ENCODE measurements around the gene SERPINB2.
"Not testable (repeated sequence)": the region's sequence is repeated elsewhere in the genome, so short reads cannot be mapped to it uniquely, and the experiment has no call there.

The SERPINB2 gene

GRCh38 chr18:63897072-63897471 lies 9.6 kb downstream of the SERPINB2 start:
- TF ChIP-seq POLR2A (IDR thresholded peaks at IDR 0.05; ENCODE audit: low read length) (no peak), GATA1 (IDR thresholded peaks at IDR 0.05; ENCODE audit: low read depth, low read length) (no peak)

GRCh38 chr18:63899206-63899605 lies 11.7 kb downstream of the SERPINB2 start:
- DNase-seq, result no peak
- TF ChIP-seq GATA1 (IDR thresholded peaks at IDR 0.05; ENCODE audit: low read depth, low read length) (no peak), POLR2A (IDR thresholded peaks at IDR 0.05; ENCODE audit: low read length) (no peak)

More at GRCh38 chr18:63897072-63897471, 9.6 kb downstream of the SERPINB2 start:
- DNase-seq, result no peak

DNA sequence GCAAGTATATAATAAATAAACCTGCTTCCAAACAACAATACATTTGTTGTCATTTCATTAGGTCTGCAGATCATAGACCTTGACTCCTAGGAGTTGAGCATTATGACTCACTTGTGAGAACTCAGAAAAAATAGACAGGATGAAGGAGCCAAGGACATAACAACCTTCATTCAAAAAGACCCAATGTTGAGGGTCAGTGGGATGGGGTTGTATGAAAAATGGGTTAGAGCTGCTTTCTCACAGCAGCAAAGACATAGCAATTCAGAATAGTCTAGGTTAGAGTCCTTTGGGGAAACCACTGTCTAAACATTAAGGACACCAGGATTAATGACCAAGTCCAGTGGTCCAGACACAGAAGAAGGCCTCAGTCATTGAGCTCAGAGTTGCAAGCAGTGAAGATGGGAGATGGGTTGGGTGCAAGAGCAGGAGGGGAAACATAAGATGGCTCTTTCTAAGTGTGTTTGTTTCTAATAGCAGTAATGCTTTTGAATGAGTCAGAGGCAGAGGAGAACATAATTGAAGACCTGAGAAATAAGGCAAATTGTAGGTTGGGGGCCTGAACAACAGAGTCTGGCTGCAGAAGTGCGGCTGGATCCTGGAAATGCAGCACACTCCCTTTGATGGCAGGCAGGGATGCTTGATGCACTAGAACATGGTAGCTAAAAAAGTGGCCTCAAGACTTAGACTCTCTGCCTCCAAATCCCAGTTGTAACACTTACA lies 16.5 kb downstream of the SERPINB2 start:
- DNase-seq, result no peak
- TF ChIP-seq POLR2A (IDR thresholded peaks at IDR 0.05; ENCODE audit: low read length) (no peak), GATA1 (IDR thresholded peaks at IDR 0.05; ENCODE audit: low read depth, low read length) (no peak)

- no peak for DNase-seq
- TF ChIP-seq POLR2A (IDR thresholded peaks at IDR 0.05; ENCODE audit: low read length) (no peak), GATA1 (IDR thresholded peaks at IDR 0.05; ENCODE audit: low read depth, low read length) (no peak)
These were observed 17.2 kb downstream of the SERPINB2 start for GRCh38 chr18:63904694-63905093.

DNA sequence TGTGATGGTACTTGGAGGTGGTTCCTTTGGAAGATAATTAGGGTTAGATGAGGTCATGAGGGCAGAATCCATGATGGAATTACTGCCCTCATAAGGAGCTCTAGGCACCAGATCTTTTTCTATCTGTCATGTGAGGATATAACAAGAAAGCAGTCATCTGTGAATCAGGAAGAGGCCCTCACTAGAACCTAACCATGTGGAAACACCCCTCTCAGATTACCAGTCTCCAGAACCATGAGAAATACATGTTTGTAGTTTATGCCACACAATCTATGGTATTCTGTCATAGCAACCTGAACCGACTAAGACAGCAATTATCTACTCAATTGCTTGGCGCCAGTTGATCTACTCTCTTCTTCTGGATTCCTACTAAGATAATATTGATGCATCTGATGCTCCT lies 17.9 kb downstream of the SERPINB2 start:
- DNase-seq, result no peak
- TF ChIP-seq GATA1 (IDR thresholded peaks at IDR 0.05; ENCODE audit: low read depth, low read length), result no peak
- no peak for TF ChIP-seq POLR2A (IDR thresholded peaks at IDR 0.05; ENCODE audit: low read length)

DNA sequence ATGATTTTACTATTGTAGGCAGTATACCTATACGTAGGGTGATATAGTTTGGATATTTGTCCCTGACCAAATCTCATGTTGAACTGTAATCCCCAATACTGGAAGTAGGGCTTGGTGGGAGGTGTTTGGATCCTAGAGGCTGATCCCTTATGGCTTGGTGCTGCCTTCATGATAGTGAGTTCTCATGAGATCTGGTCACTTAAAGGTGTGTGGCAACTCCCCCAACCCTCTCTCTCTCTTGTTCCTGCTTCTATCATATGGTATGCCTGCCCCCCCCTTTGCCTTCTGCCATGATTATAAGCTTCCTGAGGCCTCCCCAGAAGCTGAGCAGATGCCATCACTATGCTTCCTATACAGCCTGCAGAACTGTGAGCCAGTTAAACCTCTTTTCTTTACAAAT lies 18.6 kb downstream of the SERPINB2 start:
- DNase-seq, result no peak
- TF ChIP-seq POLR2A (IDR thresholded peaks at IDR 0.05; ENCODE audit: low read length), result no peak
- TF ChIP-seq GATA1 (IDR thresholded peaks at IDR 0.05; ENCODE audit: low read depth, low read length), result no peak

- no peak for DNase-seq
- no peak for TF ChIP-seq POLR2A (IDR thresholded peaks at IDR 0.05; ENCODE audit: low read length)
- TF ChIP-seq GATA1 (IDR thresholded peaks at IDR 0.05; ENCODE audit: low read depth, low read length), result no peak
These were observed 20.2 kb downstream of the SERPINB2 start, which contains the start of gene SERPINB10 for GRCh38 chr18:63907664-63908063. SERPINB10 (plus strand) TSS chr18:63907958; CDS start chr18:63915511, 7,553 bp downstream.

DNA sequence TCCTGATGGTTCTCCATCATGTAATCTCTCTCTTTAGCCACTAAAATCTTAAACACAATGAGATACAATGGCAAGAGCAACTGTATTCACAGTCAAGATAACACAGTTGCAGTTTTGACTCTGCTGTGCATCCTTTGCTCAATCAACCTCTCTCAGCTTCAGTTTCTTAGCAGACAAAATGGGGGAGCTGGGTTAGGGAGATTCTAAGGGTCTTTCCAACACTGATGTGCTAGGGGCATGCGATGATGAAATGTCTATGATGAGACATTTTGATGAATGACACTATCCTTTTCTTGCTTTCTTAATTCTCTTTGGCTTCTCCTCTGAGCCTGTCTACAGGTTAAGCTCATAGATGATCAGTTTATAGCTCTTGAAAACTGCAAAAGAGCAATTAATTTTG lies 21.4 kb downstream of the SERPINB2 start:
- TF ChIP-seq POLR2A (IDR thresholded peaks at IDR 0.05; ENCODE audit: low read length) (no peak), GATA1 (IDR thresholded peaks at IDR 0.05; ENCODE audit: low read depth, low read length) (no peak)
- no peak for DNase-seq

- TF ChIP-seq POLR2A (IDR thresholded peaks at IDR 0.05; ENCODE audit: low read length) (no peak), GATA1 (IDR thresholded peaks at IDR 0.05; ENCODE audit: low read depth, low read length) (no peak)
- no peak for DNase-seq
These were observed 22.4 kb downstream of the SERPINB2 start for GRCh38 chr18:63909870-63910269.

DNA sequence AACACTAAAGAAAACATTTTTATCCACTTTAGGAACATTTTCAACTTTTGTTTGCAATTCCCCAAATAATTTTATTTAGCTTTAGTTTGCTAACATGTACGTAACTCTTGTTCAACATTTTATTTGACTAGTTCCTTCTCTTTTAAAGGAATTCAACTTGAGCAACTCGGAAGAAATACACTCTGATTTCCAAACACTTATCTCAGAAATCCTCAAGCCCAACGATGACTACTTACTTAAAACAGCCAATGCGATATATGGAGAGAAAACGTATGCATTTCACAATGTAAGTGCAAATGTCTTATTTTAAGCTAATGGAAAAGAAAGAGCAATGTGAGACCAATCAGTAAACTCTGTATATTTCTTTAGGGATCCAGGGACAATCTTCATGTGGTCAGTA lies 30.3 kb downstream of the SERPINB2 start:
- DNase-seq, result no peak
- TF ChIP-seq GATA1 (IDR thresholded peaks at IDR 0.05; ENCODE audit: low read depth, low read length) (no peak), POLR2A (IDR thresholded peaks at IDR 0.05; ENCODE audit: low read length) (no peak)

DNA sequence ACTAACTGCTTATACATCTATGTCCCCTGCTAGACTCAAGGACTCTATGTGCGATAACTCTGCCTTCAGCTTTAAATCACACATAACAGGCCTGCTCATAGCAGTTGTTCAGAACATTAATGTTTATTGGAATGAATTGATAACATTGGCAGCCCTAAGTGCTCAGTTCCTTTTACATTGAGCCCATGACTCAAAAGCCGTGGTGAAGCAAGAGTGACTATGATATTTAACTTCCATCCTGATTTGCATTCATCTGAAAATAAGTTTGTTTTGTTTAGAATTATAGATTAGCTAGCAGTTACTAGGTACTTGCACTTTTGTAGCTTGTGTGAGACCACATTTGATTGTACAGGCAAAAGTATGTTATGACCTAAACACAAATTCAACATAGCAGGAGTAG lies 34.5 kb downstream of the SERPINB2 start:
- TF ChIP-seq POLR2A (IDR thresholded peaks at IDR 0.05; ENCODE audit: low read length) (no peak), GATA1 (IDR thresholded peaks at IDR 0.05; ENCODE audit: low read depth, low read length) (no peak)
- no peak for DNase-seq

GRCh38 chr18:63924551-63924950 lies 37.0 kb downstream of the SERPINB2 start:
- TF ChIP-seq GATA1 (IDR thresholded peaks at IDR 0.05; ENCODE audit: low read depth, low read length), result no peak
- no peak for TF ChIP-seq POLR2A (IDR thresholded peaks at IDR 0.05; ENCODE audit: low read length)
- DNase-seq, result no peak

GRCh38 chr18:63928331-63928730 lies 40.8 kb downstream of the SERPINB2 start:
- TF ChIP-seq POLR2A (IDR thresholded peaks at IDR 0.05; ENCODE audit: low read length) (no peak), GATA1 (IDR thresholded peaks at IDR 0.05; ENCODE audit: low read depth, low read length) (no peak)

GRCh38 chr18:63929369-63929768 lies 41.9 kb downstream of the SERPINB2 start:
- not testable (repeated sequence) for DNase-seq

More at GRCh38 chr18:63928331-63928730, 40.8 kb downstream of the SERPINB2 start:
- no peak for DNase-seq

GRCh38 chr18:63930773-63931354 lies 43.4 kb downstream of the SERPINB2 start:
- TF ChIP-seq GATA1 (IDR thresholded peaks at IDR 0.05; ENCODE audit: low read depth, low read length) (no peak), POLR2A (IDR thresholded peaks at IDR 0.05; ENCODE audit: low read length) (no peak)
- no peak for DNase-seq
